K562 (cell line): Measurements from ENCODE around the gene UGT1A9. TPM values are rescaled to one million over a fixed set of nuclear protein-coding genes. Genes with fewer than 3 reads are reported as not detected.

Source experiments
- ATAC-seq: fragments of 200-7000 bp; cut with Tn5 transposase; 3 replicates; pipeline ENCODE4 v1.9.1; 2020; ENCODE audit warnings: moderate library complexity
- BruUV-seq: library from RNA; stranded (reverse); fragments of 400-500 nt; replicated peaks from 2 replicates; lab custom pipeline; 2021; lab: Mats Ljungman, UMichigan
- CTCF ChIA-PET: fragments of 300-600 bp; formaldehyde crosslinking; extraction: SDS; loops from one replicate; lab custom pipeline; 2021; ENCODE audit warnings: low intra/inter-chr PET ratio; lab: Yijun Ruan, JAX
- POLR2A ChIA-PET: fragments of 300-600, 350-650 bp; sonication (Branson Sonifier 250); formaldehyde crosslinking; extraction: SDS; loops from one replicate; lab custom pipeline; 2021; ENCODE audit warnings: antibody characterized with exemption, inconsistent platforms; lab: Yijun Ruan, JAX
- DNase-seq, 4 experiments: peaks; one replicate each; pipeline versions ENCODE4 v3.0.0 to v3.0.0-alpha.2; 2011 to 2018; ENCODE audit warnings: low spot score in 3 of 4, mixed read lengths in 3 of 4; ENCODE audit errors: extremely low read depth in 1 of 4
- FAIRE-seq: peaks from 2 replicates; lab custom pipeline; 2011; peaks lifted over from hg19 to GRCh38; lab: Jason Lieb, UNC
- H2AFZ ChIP-seq: 2 replicates; pipeline ENCODE4 v1.6.0; 2011; ENCODE audit warnings: low read depth, low read length, control low read depth, inconsistent platforms
- H3K27ac ChIP-seq: fragments of 200-600 bp; 3 replicates; pipeline ENCODE4 v1.8.0; 2011; ENCODE audit warnings: low read depth, mild to moderate bottlenecking, control low read depth, inconsistent platforms, low read length, moderate library complexity, mixed read lengths; ENCODE audit errors: extremely low read depth
- H3K27me3 ChIP-seq, 2 experiments: fragments of 300-600 bp in 1 of 2; 2 replicates in 1 of 2; 3 replicates in 1 of 2; pipeline versions ENCODE4 v1.6.0 to v1.8.0; 2011; ENCODE audit warnings: inconsistent platforms in 2 of 2, low read length in 2 of 2, mild to moderate bottlenecking in 1 of 2, mixed read lengths in 1 of 2, moderate library complexity in 1 of 2; ENCODE audit not compliant: control insufficient read depth in 2 of 2, insufficient read depth in 2 of 2
- H3K36me3 ChIP-seq: fragments of 300-600 bp; 3 replicates; pipeline ENCODE4 v1.8.0; 2011; ENCODE audit warnings: mild to moderate bottlenecking, low read length, inconsistent platforms; ENCODE audit not compliant: control insufficient read depth, insufficient read depth
- H3K4me1 ChIP-seq, 2 experiments: fragments of 200-600 bp in 1 of 2; replicated peaks in 1 of 2; 2 replicates in 1 of 2; 3 replicates in 1 of 2; pipeline versions ENCODE4 v1.5.1 to v1.8.0; 2011; ENCODE audit warnings: inconsistent platforms in 2 of 2, low read length in 2 of 2, mild to moderate bottlenecking in 1 of 2, mixed read lengths in 1 of 2, moderate library complexity in 1 of 2; ENCODE audit not compliant: control insufficient read depth in 2 of 2, insufficient read depth in 2 of 2
- H3K4me2 ChIP-seq: 2 replicates; pipeline ENCODE4 v1.6.1; 2011; ENCODE audit warnings: low read length, control low read depth, inconsistent platforms, mixed read lengths; ENCODE audit not compliant: insufficient read depth
- H3K4me3 ChIP-seq: fragments of 200-600 bp; sonication (generic), shearing (Covaris generic); 2 replicates; pipeline ENCODE4 v1.5.1; 2016; ENCODE audit warnings: control low read depth, inconsistent platforms
- H3K79me2 ChIP-seq: fragments of 200-600 bp; 3 replicates; pipeline ENCODE4 v1.8.0; 2011; ENCODE audit warnings: low read length, inconsistent platforms; ENCODE audit not compliant: control insufficient read depth, insufficient read depth
- H3K9ac ChIP-seq, 2 experiments: 2 replicates each; pipeline versions ENCODE4 v1.6.0 to v1.6.1; 2011; ENCODE audit warnings: low read depth in 2 of 2, low read length in 2 of 2, control low read depth in 1 of 2, inconsistent platforms in 1 of 2, mild to moderate bottlenecking in 1 of 2, mixed read lengths in 1 of 2; ENCODE audit not compliant: insufficient read depth in 1 of 2
- H3K9me1 ChIP-seq: one replicate; pipeline ENCODE4 v1.6.0; 2011; ENCODE audit warnings: inconsistent platforms, mild to moderate bottlenecking, low read length, moderate library complexity; ENCODE audit not compliant: control insufficient read depth, insufficient read depth
- H3K9me3 ChIP-seq: replicated peaks from 2 replicates; pipeline ENCODE4 v1.5.1; 2011; ENCODE audit warnings: low read depth, low read length, inconsistent platforms; ENCODE audit not compliant: control insufficient read depth, insufficient read depth
- H4K20me1 ChIP-seq: replicated peaks from 2 replicates; pipeline ENCODE4 v1.6.1; 2011; ENCODE audit warnings: low read length, inconsistent platforms, mixed read lengths; ENCODE audit not compliant: control insufficient read depth, insufficient read depth
- CBX5 ChIP-seq: IDR thresholded peaks from 2 replicates; pipeline ENCODE4 v1.6.1; 2014; ENCODE audit warnings: low read depth, borderline replicate concordance
- EZH2 ChIP-seq: IDR thresholded peaks from 2 replicates; pipeline ENCODE4 v1.6.1; 2012; ENCODE audit warnings: low read depth, mild to moderate bottlenecking, inconsistent platforms, low read length, borderline replicate concordance
- KLF10 ChIP-seq: fragments of 250-450 bp; sonication (Bioruptor Pico); IDR thresholded peaks from 2 replicates; pipeline ENCODE4 v1.6.1; 2021; ENCODE audit warnings: matching md5 sums
- PML ChIP-seq: IDR thresholded peaks from 2 replicates; pipeline ENCODE4 v1.6.1; 2012; ENCODE audit warnings: low read length, inconsistent platforms
- PTBP1 ChIP-seq: fragments of 200-400 bp; formaldehyde crosslinking; IDR thresholded peaks from 2 replicates; pipeline ENCODE4 v1.6.1; 2017; ENCODE audit warnings: low read depth, low read length
- PURB ChIP-seq: sonication (generic); formaldehyde crosslinking; IDR thresholded peaks from 2 replicates; pipeline ENCODE4 v1.9.0; 2021; ENCODE audit warnings: low read depth, mild to moderate bottlenecking, missing genetic modification reagents
- SAFB ChIP-seq: fragments of 200-400 bp; formaldehyde crosslinking; IDR thresholded peaks from 2 replicates; pipeline ENCODE4 v1.6.1; 2017; ENCODE audit warnings: low read depth, low read length, borderline replicate concordance
- SMARCC2 ChIP-seq: fragments of 450-650 bp; IDR thresholded peaks from 2 replicates; pipeline ENCODE4 v1.6.1; 2017; ENCODE audit warnings: antibody characterized with exemption, moderate library complexity, mild to moderate bottlenecking, low read depth
- SREBF2 ChIP-seq: sonication (generic); formaldehyde crosslinking; IDR thresholded peaks from 2 replicates; pipeline ENCODE4 v1.4.0; 2020; ENCODE audit warnings: mild to moderate bottlenecking, missing genetic modification reagents
- STAT5A ChIP-seq: IDR thresholded peaks from 2 replicates; pipeline ENCODE4 v1.6.1; 2012; ENCODE audit warnings: low read length, inconsistent platforms, borderline replicate concordance
- ZKSCAN1 ChIP-seq: fragments of 150-350 bp; IDR thresholded peaks from 2 replicates; pipeline ENCODE4 v1.6.1; 2016; ENCODE audit warnings: low read depth, low read length
- ZNF436 ChIP-seq: fragments of 250-450, 450-650 bp; sonication (Bioruptor Pico); formaldehyde crosslinking; IDR thresholded peaks from 2 replicates; pipeline ENCODE4 v1.7.0; 2020; ENCODE audit warnings: mild to moderate bottlenecking
- ZNF551 ChIP-seq: fragments of 250-450 bp; sonication (Bioruptor Pico); IDR thresholded peaks from 2 replicates; pipeline ENCODE4 v1.5.0; 2021; ENCODE audit warnings: mild to moderate bottlenecking, moderate library complexity
- ZNF699 ChIP-seq: fragments of 250-450 bp; sonication (Bioruptor Pico); IDR thresholded peaks from 2 replicates; pipeline ENCODE4 v1.8.0; 2021; ENCODE audit warnings: mild to moderate bottlenecking, moderate library complexity; ENCODE audit not compliant: insufficient replicate concordance
- WGBS: fragments of 100-300 bp; shearing (Covaris generic); methylation state at CpG from one replicate; pipeline ENCODE4 v1.1.6; 2016; ENCODE audit warnings: low coverage, mixed read lengths; ENCODE audit not compliant: insufficient coverage; ENCODE audit errors: missing lambda C conversion rate; 5-methylcytosine and 5-hydroxymethylcytosine counted together
- in situ Hi-C: fragments of 300-500 bp; cut with MboI; formaldehyde crosslinking; loops from 4 replicates; pipeline ENCODE4 v1.15.0; 2018; ENCODE audit warnings: inconsistent platforms, mixed read lengths
- intact Hi-C: fragments of 100-400 bp; cut with micrococcal nuclease; formaldehyde crosslinking; loops from 2 replicates; pipeline ENCODE4 v1.14.2; 2022
- polyA plus RNA-seq, 8 experiments: library from polyadenylated mRNA; depleted of rRNA in 4 of 8; stranded (reverse) in 5 of 8; unstranded in 3 of 8; fragments of >200 nt; fragmentation: Nextera tagmentation in 2 of 8; fragmentation: Illumina TruSeq in 1 of 8; extraction: Ambion mirVana in 2 of 8; extraction: Trizol in 1 of 8; gene quantifications; 2 replicates each; pipeline versions ENCODE4 v1.2.1 to v1.2.3, GENCODE V29; 2011 to 2014; ENCODE audit warnings: inconsistent platforms in 1 of 8, missing spikeins in 1 of 8
- total RNA-seq, 7 experiments: library from RNA; depleted of rRNA in 6 of 7; stranded (reverse); fragments of >200 nt in 6 of 7; fragmentation: Illumina TruSeq in 2 of 7; extraction: Trizol in 2 of 7; gene quantifications; 2 replicates each; pipeline versions ENCODE4 v1.2.1 to v1.2.3, GENCODE V29; 2011 to 2021; ENCODE audit warnings: low replicate concordance in 1 of 7
- TF ChIP-seq, protein P1 (sequence below): sonication (generic); formaldehyde crosslinking; IDR thresholded peaks from 2 replicates; pipeline ENCODE4 v1.8.1; 2023; ENCODE audit warnings: mild to moderate bottlenecking, missing genetic modification reagents
- TF ChIP-seq, protein P2 (sequence below): sonication (generic); formaldehyde crosslinking; IDR thresholded peaks from 2 replicates; pipeline ENCODE4 v1.8.1; 2022; ENCODE audit warnings: missing genetic modification reagents
- TF ChIP-seq, protein P3 (sequence below): sonication (generic); formaldehyde crosslinking; IDR thresholded peaks from 2 replicates; pipeline ENCODE4 v1.8.0; 2022; ENCODE audit warnings: mild to moderate bottlenecking, low read depth, missing genetic modification reagents
- TF ChIP-seq, protein P4 (sequence below), 2 experiments: fragments of 250-450 bp in 1 of 2; fragments of 450-650 bp in 1 of 2; sonication (Bioruptor Pico) in 1 of 2; IDR thresholded peaks; 2 replicates each; pipeline versions ENCODE4 v1.6.1 to v1.8.0; 2016 to 2021; ENCODE audit warnings: mild to moderate bottlenecking in 2 of 2, moderate library complexity in 2 of 2, missing compliant biosample characterization in 1 of 2, missing genetic modification characterization in 1 of 2

Gene UGT1A9
- total and polyA plus RNA-seq, 9 of the 15 experiments (the other 6 are each of a cell fraction or from before 2014, with no cell fraction given), result 0.09 TPM; not detected in 8

DNA sequence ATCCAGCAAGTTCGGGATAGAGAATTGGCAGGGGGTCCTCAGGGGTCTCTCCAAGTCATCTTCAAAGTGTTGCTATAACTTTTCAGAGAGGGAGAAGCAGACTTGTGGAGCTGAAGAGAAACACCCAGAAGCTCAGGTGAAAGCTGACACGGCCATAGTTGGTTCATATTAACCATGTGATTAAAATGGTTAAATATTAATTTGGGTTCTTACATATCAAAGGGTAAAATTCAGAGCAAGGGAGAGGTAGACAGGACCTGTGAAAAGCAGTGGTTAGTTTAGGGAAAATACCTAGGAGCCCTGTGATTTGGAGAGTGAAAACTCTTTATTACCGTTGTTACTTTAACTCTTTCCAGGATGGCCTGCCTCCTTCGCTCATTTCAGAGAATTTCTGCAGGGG, 20.9 kb downstream of the UGT1A9 start, which contains the start of gene UGT1A6 (continued):
- TF ChIP-seq, protein P1, sequence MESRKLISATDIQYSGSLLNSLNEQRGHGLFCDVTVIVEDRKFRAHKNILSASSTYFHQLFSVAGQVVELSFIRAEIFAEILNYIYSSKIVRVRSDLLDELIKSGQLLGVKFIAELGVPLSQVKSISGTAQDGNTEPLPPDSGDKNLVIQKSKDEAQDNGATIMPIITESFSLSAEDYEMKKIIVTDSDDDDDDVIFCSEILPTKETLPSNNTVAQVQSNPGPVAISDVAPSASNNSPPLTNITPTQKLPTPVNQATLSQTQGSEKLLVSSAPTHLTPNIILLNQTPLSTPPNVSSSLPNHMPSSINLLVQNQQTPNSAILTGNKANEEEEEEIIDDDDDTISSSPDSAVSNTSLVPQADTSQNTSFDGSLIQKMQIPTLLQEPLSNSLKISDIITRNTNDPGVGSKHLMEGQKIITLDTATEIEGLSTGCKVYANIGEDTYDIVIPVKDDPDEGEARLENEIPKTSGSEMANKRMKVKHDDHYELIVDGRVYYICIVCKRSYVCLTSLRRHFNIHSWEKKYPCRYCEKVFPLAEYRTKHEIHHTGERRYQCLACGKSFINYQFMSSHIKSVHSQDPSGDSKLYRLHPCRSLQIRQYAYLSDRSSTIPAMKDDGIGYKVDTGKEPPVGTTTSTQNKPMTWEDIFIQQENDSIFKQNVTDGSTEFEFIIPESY (CRISPR knock-in tag), result no peak
- TF ChIP-seq EZH2 (no peak), ZNF551 (CRISPR knock-in tag) (no peak)
- TF ChIP-seq, protein P2, sequence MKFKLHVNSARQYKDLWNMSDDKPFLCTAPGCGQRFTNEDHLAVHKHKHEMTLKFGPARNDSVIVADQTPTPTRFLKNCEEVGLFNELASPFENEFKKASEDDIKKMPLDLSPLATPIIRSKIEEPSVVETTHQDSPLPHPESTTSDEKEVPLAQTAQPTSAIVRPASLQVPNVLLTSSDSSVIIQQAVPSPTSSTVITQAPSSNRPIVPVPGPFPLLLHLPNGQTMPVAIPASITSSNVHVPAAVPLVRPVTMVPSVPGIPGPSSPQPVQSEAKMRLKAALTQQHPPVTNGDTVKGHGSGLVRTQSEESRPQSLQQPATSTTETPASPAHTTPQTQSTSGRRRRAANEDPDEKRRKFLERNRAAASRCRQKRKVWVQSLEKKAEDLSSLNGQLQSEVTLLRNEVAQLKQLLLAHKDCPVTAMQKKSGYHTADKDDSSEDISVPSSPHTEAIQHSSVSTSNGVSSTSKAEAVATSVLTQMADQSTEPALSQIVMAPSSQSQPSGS (CRISPR knock-in tag), result no peak

DNA sequence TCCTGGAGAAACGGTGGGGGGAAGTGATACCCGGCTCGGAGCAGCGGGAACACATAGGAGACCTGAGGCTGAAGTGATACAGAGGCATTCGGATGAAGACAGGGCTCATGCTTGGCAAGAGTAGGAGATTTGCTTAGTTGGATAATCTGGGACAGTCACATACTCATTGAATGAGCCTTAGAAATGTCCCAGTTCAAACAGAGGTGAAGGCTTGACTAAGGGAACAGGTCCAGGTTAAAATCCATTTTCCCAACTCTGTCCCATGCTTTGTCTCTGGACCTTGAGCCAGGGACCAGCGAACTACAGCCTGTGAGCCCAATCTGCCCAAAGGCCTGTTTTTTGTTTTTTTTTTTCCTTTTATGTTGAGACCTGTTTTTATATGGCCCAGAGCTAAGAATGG, 22.3 kb downstream of the UGT1A9 start:
- intact Hi-C loops, result no loop called here
- Histone ChIP-seq H4K20me1 (no peaks in the 10 kb centered on the region), H3K4me1 (no peaks in the 10 kb centered on the region; a peak in 1 of 5 replicates), H3K36me3 (no peaks in the 10 kb centered on the region), H3K4me2 (no peak overlapping the region), H3K27me3 (peaks cover 0 to 8% of the 10 kb centered on the region in 2 experiments; a peak in 3 of 5 replicates), H3K27ac (no peak overlapping the region), H3K4me3 (no peak overlapping the region), H3K79me2 (no peaks in the 10 kb centered on the region), H2AFZ (no peak overlapping the region), H3K9ac (no peak overlapping the region), H3K9me1 (no peaks in the 10 kb centered on the region), H3K9me3 (no peaks in the 10 kb centered on the region)
- ATAC-seq (no peak), DNase-seq (no peak), FAIRE-seq (no peak)
- BruUV-seq, result no TSS peak
- ChIA-PET POLR2A (no interaction called here), CTCF (interaction anchor here (0.6 kb wide), 1 partner anchor 1340 kb away, joined by 3 read pairs; no protein-coding TSS in a partner anchor)
- in situ Hi-C loops, result no loop called here
- 3% methylated on average over 6 of the region's 6 CpGs for WGBS
- no peak for TF ChIP-seq ZKSCAN1
- no peak for TF ChIP-seq PURB (CRISPR knock-in tag)
- no peak for TF ChIP-seq PML
- no peak for TF ChIP-seq SMARCC2
- no peak for TF ChIP-seq KLF10
- no peak for TF ChIP-seq SREBF2 (CRISPR knock-in tag)
- TF ChIP-seq, protein P3, sequence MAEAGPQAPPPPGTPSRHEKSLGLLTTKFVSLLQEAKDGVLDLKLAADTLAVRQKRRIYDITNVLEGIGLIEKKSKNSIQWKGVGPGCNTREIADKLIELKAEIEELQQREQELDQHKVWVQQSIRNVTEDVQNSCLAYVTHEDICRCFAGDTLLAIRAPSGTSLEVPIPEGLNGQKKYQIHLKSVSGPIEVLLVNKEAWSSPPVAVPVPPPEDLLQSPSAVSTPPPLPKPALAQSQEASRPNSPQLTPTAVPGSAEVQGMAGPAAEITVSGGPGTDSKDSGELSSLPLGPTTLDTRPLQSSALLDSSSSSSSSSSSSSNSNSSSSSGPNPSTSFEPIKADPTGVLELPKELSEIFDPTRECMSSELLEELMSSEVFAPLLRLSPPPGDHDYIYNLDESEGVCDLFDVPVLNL, result no peak
- TF ChIP-seq PTBP1, result no peak
- TF ChIP-seq, protein P4, sequence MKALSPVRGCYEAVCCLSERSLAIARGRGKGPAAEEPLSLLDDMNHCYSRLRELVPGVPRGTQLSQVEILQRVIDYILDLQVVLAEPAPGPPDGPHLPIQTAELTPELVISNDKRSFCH (CRISPR knock-in tag; IDR thresholded peaks at IDR 0.05), result no peak
- TF ChIP-seq, protein P4 (tag; IDR thresholded peaks at IDR 0.05), result no peak
- no peak for TF ChIP-seq ZNF699 (CRISPR knock-in tag)
- TF ChIP-seq STAT5A, result no peak
- TF ChIP-seq SAFB, result no peak
- TF ChIP-seq CBX5, result no peak
- no peak for TF ChIP-seq ZNF436 (CRISPR knock-in tag)
